GM12872 (cell line): Measurements from ENCODE around the gene PPIE.
"Not testable (repeated sequence)": the region's sequence is repeated elsewhere in the genome, so short reads cannot be mapped to it uniquely, and the experiment has no call there.

Source experiments
- TF ChIP-seq, protein P1 (sequence below): IDR thresholded peaks from 3 replicates; pipeline ENCODE4 v1.5.1; 2011; ENCODE audit warnings: low read depth, mild to moderate bottlenecking, low read length, moderate library complexity; ENCODE audit not compliant: insufficient read depth

The PPIE gene

GRCh38 chr1:39759436-39759726 is 20.7 kb downstream of the PPIE start:
- TF ChIP-seq, protein P1, sequence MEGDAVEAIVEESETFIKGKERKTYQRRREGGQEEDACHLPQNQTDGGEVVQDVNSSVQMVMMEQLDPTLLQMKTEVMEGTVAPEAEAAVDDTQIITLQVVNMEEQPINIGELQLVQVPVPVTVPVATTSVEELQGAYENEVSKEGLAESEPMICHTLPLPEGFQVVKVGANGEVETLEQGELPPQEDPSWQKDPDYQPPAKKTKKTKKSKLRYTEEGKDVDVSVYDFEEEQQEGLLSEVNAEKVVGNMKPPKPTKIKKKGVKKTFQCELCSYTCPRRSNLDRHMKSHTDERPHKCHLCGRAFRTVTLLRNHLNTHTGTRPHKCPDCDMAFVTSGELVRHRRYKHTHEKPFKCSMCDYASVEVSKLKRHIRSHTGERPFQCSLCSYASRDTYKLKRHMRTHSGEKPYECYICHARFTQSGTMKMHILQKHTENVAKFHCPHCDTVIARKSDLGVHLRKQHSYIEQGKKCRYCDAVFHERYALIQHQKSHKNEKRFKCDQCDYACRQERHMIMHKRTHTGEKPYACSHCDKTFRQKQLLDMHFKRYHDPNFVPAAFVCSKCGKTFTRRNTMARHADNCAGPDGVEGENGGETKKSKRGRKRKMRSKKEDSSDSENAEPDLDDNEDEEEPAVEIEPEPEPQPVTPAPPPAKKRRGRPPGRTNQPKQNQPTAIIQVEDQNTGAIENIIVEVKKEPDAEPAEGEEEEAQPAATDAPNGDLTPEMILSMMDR, result no peak

DNA sequence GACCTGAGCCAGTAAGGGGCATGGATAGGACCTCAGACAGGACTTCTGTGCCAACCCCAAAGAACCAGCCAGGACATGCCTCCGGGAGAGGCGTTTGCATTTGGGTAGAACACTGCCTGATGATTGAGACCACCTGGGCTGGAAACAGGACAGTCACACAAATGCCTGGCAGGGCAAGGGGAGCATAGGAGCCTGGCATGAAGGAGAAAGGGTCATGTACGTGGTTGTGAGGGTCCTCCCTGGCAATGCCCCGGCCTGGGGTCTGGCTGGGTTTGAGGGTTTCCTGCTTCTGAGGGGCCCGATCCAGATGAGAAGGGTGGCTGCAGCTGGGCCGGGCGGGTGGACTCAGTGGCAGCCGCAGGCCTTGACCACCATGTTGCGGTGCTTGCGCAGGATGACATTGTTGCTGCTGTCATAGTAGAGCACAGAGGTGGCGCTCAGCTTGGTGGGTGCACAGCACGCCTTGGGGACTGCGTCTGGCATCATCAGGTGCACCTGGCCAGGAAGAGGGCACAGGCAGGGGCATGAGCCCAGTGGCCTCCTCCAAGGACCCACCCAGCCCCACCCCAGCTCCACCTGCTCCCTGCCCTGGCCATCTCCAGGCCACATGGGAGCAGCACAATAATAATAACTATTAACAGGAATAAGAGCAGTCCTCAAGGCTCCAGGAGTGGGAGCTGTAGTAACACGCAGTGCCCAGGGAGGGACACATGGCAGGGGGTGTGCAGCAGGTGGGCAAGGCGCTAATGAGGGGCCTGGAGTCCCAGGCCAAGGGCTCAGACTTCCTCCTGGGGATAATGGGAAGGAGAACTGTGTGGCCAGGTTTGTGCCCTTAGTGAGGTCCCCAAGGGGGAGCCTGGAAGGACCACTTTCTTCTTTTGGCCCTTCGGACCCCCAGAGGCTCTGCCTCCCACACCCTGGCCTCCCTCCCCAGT is 21.7 kb downstream of the PPIE start:
- TF ChIP-seq, protein P1, result no peak

DNA sequence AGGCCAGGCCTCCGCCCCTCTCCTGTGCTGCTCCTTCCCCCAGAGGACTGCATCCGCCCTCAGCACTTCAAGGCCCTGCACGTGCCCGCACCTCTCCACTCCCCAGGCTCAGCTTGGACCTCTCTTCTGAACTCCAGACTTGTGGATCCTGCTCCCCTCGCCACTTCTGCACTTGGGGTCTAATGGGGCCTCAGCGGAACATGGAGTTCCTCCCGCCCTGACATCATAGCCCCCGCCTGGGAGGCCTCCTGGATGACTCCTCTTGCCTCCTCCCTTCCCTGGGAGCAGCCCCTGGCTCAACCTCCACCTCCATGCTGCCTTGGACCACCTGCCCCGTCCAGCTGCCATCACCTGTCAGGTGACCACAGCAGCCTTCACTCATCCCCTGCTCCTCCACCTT is 22.3 kb downstream of the PPIE start:
- TF ChIP-seq, protein P1, result no peak

GRCh38 chr1:39761557-39762260 is 23.0 kb downstream of the PPIE start:
- TF ChIP-seq, protein P1, result no peak

DNA sequence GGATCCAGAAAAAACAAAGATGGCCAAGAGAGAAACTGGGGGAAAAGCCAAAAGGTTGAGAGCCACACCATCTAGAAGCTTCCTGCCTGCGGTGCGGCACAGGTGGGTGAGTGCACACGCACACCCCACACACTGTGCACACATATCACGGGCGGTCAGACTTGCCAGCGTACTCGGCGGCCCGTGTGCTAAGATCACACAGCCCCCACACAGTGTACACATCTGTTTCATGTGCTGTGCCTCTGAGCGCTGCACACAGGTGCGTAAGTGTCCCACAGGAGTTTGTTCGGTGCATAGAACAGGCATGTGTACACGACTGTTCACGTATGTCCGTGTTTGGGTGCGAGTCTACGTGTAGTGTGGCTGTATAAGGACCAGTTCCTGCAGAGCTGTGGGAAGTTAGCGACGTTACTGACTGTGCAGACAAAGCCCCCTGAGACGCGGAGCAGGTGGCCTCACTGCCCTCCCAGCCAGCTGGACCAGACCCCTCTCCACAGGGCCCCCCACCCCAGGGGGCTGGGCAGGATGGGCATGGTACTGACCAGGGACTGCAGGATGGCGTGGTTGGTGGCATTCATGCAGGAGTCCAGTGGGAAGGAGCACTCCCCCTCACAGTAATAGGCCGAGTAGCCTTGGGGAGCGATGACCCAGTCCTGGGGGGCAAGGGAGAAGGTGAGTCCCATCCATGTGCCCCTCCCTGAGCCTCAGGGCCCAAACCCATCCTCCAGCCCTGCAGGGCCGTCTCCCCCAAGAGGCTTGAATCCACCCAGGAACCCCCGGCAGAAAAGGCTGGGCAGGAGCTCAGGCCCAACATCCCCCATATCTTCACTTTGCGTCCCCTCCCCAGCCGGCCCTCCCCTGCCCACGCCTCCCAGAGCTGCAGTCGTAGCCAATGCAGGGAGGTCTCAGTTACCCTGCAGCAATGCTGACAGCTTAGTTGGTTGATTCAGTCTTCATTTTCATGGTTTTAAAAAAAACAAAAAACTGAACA is 24.2 kb downstream of the PPIE start:
- TF ChIP-seq, protein P1, result no peak

- TF ChIP-seq, protein P1, result not testable (repeated sequence)
Observed at GRCh38 chr1:39771022-39771532, 32.4 kb downstream of the PPIE start, which contains the start of gene OXCT2. Gene OXCT2 (minus strand): TSS chr1:39771348. CDS start chr1:39771255, 93 bp downstream.

GRCh38 chr1:39776400-39776713 is 37.7 kb downstream of the PPIE start:
- TF ChIP-seq, protein P1, result no peak
